ENCODE results near the gene BTBD8. TPM values are rescaled to one million over a fixed set of nuclear protein-coding genes. Genes with fewer than 3 reads are reported as not detected.

The BTBD8 gene
- total and polyA plus RNA-seq, 9 of the 15 experiments (the other 6 are each of a cell fraction or from before 2014, with no cell fraction given): 0.46 to 2.3 (median 1.2) TPM

DNA sequence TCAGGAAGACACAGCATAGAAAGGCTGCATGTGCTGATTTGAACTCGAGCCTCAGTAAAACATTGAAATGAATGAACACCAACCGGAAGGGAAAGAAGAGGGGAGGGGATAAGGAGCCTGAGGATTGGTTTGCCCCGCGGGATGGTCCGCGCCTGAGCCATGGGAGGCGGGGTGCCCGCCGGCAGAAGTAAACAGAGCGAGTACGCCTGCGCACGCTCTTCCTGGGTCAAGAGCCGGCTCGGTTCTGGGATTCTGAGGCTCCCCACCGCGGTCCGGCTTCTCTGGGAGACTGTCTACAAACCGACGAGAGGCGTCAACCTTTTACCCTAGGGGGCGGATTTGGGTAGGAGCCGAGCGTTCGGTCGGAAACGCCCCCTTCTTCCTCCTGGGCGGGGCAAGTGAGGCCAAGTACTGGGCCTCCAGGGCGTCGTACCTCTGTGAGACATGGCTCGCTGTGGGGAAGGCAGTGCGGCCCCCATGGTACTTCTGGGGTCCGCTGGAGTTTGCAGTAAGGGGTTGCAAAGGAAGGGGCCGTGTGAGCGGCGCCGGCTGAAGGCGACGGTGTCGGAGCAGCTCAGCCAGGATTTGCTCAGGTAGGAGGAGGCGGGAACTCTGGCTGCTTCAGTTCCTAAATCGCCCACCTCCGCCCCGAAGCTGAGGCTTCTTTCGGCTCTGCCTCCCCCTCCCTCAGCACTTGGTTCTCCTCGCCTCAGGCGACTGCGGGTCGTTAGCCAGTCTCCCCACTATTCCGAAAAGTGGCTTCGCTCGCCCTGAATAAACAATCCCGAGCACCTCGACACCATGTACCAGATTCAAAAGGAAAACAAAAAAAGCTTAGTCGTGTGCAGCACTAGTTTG lies at the start of gene BTBD8 (continued):
- TF ChIP-seq, protein P1, sequence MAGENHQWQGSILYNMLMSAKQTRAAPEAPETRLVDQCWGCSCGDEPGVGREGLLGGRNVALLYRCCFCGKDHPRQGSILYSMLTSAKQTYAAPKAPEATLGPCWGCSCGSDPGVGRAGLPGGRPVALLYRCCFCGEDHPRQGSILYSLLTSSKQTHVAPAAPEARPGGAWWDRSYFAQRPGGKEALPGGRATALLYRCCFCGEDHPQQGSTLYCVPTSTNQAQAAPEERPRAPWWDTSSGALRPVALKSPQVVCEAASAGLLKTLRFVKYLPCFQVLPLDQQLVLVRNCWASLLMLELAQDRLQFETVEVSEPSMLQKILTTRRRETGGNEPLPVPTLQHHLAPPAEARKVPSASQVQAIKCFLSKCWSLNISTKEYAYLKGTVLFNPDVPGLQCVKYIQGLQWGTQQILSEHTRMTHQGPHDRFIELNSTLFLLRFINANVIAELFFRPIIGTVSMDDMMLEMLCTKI (IDR thresholded peaks at IDR 0.05; ENCODE audit: partially characterized antibody): no peak
- TF ChIP-seq ARID1B (IDR thresholded peaks at IDR 0.05) (no peak), NFRKB (IDR thresholded peaks at IDR 0.05; ENCODE audit: low read depth) (no peak), ETV5 (CRISPR knock-in tag; IDR thresholded peaks at IDR 0.05; ENCODE audit: low read depth) (peak; percentile 30; the same call in 1 of the 2 replicates), ZNF644 (tag; IDR thresholded peaks at IDR 0.05; ENCODE audit: low read depth) (no peak), TAF15 (IDR thresholded peaks at IDR 0.05; ENCODE audit: low read depth, low read length) (no peak), GTF2E2 (tag; IDR thresholded peaks at IDR 0.05) (no peak), PHB (CRISPR knock-in tag; IDR thresholded peaks at IDR 0.05) (no peak), CREBBP (IDR thresholded peaks at IDR 0.05; ENCODE audit: low read depth, low read length) (no peak), ZNF253 (CRISPR knock-in tag; conservative IDR thresholded peaks at IDR 0.05) (no peak), NUFIP1 (IDR thresholded peaks at IDR 0.05; ENCODE audit: partially characterized antibody) (no peak), ZNF134 (CRISPR knock-in tag; conservative IDR thresholded peaks at IDR 0.05) (no peak)
- TF ChIP-seq, protein P2, sequence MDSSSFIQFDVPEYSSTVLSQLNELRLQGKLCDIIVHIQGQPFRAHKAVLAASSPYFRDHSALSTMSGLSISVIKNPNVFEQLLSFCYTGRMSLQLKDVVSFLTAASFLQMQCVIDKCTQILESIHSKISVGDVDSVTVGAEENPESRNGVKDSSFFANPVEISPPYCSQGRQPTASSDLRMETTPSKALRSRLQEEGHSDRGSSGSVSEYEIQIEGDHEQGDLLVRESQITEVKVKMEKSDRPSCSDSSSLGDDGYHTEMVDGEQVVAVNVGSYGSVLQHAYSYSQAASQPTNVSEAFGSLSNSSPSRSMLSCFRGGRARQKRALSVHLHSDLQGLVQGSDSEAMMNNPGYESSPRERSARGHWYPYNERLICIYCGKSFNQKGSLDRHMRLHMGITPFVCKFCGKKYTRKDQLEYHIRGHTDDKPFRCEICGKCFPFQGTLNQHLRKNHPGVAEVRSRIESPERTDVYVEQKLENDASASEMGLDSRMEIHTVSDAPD (CRISPR knock-in tag; IDR thresholded peaks at IDR 0.05): no peak
- TF ChIP-seq, protein P3, sequence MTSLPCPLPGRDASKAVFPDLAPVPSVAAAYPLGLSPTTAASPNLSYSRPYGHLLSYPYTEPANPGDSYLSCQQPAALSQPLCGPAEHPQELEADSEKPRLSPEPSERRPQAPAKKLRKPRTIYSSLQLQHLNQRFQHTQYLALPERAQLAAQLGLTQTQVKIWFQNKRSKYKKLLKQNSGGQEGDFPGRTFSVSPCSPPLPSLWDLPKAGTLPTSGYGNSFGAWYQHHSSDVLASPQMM (CRISPR knock-in tag; IDR thresholded peaks at IDR 0.05): no peak
- TF ChIP-seq, protein P4, sequence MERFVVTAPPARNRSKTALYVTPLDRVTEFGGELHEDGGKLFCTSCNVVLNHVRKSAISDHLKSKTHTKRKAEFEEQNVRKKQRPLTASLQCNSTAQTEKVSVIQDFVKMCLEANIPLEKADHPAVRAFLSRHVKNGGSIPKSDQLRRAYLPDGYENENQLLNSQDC (CRISPR knock-in tag; IDR thresholded peaks at IDR 0.05): no peak
- TF ChIP-seq, protein P5, sequence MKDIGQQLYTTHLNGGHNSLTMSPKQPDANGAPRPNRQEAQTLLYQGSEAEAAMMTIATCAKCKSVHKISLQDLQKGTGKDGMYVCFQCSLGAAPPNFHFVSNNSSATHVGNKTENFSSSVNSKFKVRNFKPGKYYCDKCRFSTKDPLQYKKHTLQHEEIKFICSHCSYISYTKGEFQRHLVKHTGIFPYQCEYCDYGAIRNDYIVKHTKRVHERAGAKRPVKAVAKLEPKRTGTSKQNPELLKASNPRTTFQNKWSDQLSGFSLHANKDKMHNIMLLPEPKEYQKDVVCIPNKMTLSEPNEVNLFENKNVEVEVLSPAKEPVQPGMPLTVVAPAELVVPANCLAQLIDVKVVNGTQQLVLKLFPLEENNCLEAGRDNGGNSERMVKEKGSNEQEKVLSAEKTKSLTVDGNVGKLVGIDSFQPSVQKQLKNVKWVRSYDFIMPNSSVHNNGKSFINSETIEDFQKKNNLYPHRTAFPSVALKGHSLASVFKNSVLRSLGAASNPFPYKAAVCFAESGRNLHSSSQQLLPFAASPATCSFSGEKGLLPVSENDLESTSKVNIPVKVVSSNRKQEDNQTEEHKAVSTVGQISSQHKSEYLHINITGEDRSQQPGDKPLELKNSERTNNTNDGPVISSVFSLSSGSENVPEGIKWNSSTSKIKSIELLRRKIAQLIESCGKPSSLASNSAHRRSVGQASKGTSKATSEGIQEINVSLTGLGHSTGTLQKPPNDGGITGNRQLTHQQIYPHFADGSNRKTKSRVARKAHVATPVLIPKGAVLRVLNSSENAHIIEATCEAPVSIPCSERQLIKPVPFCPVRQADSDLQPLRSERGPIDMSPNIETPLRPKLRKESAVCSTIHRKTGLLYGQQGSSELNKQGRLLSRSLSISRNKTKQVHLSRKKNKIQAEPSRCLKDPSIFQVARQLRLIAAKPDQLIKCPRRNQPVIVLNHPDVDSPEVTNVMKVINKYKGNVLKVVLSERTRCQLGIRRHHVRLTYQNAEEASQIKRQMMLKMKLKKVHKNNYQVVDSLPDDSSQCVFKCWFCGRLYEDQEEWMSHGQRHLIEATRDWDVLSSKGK (CRISPR knock-in tag; IDR thresholded peaks at IDR 0.05): no peak
- TF ChIP-seq, protein P6, sequence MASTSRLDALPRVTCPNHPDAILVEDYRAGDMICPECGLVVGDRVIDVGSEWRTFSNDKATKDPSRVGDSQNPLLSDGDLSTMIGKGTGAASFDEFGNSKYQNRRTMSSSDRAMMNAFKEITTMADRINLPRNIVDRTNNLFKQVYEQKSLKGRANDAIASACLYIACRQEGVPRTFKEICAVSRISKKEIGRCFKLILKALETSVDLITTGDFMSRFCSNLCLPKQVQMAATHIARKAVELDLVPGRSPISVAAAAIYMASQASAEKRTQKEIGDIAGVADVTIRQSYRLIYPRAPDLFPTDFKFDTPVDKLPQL (IDR thresholded peaks at IDR 0.05; ENCODE audit: extremely low read depth, insufficient read length): no peak
- TF ChIP-seq, protein P7, sequence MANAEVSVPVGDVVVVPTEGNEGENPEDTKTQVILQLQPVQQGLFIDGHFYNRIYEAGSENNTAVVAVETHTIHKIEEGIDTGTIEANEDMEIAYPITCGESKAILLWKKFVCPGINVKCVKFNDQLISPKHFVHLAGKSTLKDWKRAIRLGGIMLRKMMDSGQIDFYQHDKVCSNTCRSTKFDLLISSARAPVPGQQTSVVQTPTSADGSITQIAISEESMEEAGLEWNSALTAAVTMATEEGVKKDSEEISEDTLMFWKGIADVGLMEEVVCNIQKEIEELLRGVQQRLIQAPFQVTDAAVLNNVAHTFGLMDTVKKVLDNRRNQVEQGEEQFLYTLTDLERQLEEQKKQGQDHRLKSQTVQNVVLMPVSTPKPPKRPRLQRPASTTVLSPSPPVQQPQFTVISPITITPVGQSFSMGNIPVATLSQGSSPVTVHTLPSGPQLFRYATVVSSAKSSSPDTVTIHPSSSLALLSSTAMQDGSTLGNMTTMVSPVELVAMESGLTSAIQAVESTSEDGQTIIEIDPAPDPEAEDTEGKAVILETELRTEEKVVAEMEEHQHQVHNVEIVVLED (CRISPR knock-in tag; IDR thresholded peaks at IDR 0.05): no peak

Data from K562 (cell line).